IPS DF 19.7 (cell line): ENCODE data around the gene LRRC15.

Experiments used
- DNase-seq: peaks from one replicate; pipeline ENCODE4 v3.0.0-alpha.2; 2013; ENCODE audit warnings: low read depth, low spot score

LRRC15 gene

DNA sequence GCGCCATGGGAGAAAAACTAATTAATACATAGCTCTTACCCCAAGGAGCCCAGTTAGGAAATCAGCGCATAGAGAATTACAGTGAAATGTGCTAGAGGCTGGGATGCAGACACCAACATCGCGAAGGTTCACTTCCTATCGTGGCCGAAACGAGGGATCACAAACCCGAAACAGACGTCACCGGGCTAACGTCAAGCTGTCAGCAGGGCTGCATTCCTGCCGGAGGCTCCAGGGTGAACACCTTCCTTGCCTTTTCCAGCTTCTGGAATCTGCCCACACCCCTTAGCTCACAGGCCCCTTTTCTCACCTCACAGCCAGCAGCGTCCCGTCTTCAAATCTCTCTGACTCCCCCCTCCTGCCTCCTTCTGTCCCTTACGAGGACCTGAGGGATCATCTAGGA is 16.5 kb upstream of the LRRC15 start:
- no peak for DNase-seq

DNA sequence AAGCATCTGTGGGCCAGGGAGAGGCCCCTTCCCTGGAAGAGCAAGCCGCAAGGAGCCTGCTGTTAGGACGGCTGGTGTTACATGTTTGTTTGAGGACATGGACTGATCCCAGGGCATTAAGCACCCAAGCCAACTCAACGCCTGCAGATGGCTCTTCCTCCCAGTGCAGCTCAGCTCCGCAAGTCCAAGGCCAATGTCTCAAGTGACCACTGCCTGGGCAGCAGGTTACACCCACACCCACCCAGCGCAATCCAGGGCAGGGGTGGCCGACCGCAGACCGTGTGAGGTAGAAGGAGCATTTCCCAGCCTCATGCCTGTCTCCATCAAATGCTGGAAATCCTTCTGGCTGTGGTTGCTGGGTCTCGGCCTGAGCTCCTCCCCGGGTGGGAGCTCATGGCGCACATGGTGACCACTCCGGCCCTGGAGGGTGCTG is 15.0 kb upstream of the LRRC15 start:
- no peak for DNase-seq

DNA sequence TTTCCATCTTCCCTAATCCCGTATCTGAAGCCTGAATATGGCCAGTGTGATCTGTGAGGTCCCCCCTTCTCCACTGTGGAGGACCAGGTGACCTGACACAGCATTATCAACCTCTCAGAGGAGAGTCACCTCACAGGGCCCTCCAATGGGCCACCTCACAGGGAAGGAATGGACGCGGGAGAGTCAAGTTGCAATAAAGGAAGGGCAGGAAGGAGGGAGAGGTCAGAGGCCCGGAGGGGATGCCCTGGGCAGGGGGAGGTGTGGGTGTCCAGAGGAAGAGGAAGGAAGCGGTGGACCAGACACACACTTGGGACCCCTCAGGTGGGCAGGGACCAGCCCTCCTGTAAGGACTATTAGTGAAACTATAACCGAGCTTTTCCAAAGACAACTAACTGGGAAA is 14.6 kb upstream of the LRRC15 start:
- DNase-seq, result no peak

DNA sequence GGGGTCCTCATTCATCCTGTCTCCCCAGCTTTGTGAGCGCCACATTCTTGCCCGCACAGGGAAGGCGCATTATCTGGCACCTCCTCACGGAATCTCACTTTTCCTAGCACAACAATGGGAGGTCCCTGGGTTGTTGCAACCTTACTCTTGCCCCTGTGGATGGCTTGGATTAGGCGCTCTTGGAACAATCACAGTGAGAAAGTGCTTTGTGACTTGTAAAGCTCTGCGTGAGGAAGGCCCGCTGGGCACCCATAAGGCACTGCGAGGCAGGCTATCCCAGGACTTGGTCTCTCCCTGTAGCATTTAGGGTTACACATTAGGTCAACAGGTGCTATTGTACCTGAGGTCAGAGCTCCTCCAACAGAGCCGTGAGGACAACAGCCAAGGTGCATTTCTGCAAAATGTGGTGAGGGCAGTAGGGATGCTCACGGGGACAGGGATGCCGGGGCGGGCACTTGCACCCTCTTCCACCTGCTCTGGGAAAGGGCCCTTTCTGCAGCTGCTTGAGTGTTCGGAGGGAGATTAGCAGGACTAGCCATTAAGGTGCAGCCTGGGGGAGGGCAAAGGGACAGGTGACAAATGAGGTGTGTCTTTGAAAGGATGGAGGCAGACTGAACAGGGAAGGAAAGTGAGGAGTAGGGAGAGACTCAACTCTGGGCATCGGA is 13.9 kb upstream of the LRRC15 start:
- no peak for DNase-seq

DNA sequence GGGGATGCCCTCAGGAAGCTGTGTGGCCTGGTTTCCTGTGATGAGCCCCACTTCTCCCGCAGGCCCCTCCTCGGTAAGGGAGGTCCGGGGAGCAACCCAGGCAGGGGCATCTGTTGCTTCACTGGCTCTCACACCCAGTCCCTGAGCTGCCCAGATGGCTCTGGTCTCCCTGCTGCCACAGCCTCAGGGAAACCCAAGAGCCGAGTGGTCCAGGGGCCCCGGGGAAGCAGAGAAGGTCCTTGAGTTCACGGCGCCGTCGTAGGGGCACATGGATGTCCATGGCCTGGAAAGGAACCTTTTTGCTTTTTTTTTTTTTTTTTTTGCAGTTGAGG is 13.3 kb upstream of the LRRC15 start:
- no peak for DNase-seq

DNA sequence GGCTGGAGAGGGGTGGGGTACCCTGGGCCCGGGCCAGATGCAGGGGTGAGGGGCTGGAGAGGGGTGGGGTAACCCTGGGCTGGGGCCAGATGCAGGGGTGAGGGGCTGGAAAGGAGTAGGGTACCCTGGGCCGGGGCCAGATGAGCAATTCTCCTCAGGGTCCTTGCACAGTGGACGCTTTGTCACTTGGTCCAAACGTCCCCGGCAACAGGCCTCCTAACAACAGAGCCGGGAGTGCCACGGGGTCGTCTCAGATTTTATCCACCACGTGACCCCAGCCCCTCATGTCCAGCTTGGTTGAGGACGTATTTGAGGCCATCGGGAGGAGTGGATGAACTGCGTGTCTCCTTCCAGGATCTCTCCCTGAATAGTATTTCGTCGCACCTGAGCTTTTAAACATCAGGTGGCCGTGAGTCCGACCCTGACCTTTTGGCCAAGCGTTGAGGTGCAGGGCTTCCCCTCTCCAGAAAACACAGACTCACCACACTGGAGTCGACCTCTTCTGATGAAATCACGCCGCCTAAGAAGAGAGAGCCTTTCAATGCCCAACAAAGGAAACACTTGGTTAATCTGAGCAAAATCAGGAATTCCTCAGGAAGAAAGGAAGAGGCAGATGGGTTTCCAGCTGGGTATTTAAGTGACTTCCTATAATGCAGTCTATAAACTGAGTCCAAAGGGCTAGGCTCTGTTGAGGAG is 12.8 kb upstream of the LRRC15 start:
- no peak for DNase-seq

DNA sequence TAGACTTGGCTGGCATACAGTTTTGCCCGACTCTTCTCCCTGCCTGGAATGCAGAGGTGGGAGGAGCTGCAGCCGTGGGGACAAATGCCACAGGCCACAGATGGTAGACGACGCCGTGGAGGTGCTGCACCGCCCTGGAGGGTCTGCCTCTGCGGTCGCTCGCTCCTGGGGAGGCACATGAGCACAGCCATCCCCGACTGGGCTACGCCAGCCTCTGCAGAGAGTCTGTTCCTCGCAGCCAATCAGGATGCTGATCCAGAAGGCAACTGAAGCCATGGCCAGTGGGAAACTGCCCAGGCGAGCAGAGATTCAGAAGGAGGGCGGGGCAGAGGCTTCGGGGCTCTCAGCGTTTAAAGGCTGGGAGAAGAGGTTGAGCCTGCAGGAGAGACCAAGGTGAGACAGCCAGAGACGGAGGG is 11.9 kb upstream of the LRRC15 start:
- no peak for DNase-seq

DNA sequence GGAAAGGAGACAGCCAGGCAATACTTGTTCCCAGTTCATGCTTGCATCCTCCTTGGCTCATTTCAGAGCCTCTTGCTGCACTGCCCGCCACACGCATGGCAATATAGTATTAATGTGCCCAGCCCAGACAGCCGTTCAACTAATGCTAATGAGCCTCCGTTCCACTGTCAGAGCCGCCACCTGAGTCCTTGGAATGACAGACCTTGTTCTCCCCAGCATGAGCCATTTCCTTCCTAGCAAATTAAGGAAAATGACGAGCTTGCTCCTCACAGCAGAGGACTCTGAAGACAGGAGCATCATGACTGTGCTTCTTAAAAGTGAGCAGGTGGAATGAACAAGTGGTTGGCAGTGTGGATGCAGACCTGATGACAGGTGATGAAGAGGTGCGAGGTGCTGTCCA is 10.8 kb upstream of the LRRC15 start:
- no peak for DNase-seq

DNA sequence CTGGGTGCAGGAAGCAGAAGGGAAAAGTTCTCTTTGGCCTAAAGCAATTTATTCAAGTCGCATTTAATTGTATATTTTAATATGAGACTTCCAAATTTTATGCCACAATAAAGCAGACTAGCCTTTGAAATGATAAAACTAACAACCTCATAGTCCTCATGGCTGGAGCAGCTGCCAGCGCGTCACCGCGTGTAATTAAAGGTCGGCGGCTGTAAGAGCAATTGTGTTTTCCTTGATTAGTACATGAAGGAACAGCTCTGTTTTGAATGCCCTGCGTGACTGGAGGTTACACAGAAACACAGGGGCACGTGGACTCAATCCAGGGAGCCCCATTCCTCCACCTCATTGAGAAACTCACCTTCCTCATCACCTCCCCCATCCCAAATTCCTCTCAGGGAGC is 10.1 kb upstream of the LRRC15 start:
- DNase-seq, result no peak

DNA sequence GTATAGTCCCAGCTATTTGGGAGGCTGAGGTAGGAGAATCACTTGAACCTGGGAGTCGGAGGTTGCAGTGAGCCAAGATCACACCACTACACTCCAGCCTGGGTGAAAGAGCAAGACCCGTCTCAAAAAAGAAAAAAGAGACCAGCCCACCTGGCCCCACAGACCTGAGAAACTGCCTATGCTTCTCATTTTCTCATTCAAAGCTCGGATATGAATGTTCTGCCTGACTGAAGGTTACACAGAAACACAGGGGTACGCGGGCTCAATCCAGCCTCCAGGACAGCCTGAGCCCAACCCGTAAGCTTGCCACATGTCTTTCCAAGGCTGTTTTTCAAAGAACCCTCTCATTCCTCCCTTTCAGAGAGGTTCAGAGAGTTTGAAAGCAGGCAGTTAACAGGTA is 9.7 kb upstream of the LRRC15 start:
- no peak for DNase-seq

DNA sequence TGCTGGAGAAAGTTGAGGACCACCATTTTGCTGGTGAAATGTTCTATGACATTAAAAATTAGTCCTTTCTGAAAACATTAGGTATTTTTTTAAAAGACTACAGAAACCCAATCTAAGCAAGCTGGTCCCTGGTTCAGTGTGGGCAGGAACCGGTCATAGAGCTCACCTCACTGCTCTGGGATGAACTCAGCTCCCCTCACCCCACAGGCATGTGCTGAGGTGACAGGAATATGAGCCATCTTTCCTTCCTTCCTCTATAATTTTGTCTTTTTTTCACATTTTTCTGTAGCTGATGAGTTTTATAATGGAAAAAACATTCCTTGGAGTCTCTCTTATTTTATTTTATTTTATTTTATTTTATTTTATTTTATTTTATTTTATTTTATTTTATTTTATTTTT is 8.2 kb upstream of the LRRC15 start:
- DNase-seq, result no peak

DNA sequence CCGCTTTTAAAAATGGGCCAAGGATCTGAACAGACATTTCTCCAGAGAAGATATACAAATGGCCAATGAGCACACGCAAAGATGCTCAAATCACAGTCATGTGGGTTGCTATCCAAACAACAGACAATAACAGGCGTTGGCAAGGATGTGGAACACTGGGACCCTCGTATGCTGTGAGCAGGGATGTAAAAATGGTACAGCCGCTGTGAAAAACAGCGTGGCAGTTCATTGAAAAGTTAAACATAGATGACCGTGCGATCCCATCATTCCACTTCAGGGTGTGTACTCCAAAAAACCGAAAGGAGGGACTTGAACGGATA is 6.7 kb upstream of the LRRC15 start:
- no peak for DNase-seq

DNA sequence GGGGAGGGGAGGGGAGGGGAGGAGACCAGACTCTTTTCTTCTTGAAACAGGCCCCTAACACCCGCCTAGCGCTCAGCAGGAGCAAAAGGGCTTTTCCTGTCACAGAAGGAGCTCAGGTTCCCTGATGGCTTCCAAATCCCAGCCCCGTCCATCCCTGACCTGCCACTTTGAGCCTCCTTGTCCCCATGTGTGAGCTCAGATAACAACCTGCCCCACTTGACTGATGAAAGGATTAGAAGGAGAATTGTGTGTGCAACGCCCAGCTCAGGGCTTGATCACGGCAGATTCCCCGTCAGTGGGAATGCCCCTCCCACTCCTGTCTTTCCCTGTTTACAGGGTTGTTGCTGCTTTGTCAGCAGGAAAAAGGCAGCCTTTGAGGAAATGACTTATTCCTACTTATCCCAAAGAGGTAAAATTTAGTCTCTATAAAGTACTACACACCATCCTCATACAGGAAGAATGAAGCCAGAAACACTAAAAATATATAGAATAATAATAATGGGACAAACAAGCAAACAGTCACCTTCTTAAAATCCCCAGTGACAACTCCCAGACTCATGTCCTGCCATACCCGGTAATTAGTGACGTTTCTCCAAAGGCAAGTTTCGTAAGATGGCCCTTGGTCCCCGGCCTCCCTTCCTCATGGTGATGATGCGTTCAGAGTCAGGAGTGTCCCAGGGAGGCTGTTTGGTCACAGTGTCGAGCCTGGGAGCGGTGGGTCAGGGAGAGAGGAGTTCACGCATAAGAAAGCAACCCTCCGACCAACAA is 6.1 kb upstream of the LRRC15 start:
- no peak for DNase-seq

DNA sequence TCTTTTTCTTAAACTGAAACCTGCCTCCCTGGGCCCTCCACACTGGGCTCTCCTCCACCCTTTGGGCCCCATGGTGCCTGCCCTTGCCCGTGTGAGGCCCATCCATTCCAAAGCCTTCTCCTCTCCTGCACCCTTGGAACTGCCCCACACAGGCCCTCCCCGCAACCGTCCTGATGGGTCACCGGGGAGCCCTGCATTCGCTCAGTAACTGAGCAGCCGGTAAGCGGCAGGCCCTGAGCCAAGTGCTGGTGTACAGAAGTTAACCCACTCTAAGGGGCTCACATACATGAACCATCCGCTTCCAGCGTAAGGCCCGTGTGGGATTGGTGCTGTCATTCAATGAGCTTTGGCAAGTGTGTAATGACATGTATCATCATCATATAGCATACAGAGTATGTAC is 5.4 kb upstream of the LRRC15 start:
- DNase-seq, result no peak

DNA sequence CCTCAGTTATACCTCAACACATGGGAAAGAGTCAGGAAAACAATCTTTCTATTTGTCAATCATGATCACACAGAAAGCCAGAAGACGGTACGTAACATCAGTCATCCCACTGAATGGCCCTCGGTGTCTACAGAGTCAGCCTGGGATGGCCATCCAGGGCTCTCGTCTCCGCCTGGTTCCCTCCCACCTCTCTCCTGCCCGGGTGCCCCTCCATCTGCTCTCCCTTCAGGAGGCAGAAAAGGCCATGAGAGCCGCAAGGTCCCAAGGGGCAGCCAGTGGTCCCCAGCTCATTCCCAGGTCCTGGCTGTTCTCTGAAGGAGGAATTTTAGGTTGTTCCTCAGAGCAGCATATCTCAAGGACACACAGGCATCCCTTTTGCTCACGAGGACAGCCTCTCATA is 4.4 kb upstream of the LRRC15 start:
- DNase-seq, result no peak

DNA sequence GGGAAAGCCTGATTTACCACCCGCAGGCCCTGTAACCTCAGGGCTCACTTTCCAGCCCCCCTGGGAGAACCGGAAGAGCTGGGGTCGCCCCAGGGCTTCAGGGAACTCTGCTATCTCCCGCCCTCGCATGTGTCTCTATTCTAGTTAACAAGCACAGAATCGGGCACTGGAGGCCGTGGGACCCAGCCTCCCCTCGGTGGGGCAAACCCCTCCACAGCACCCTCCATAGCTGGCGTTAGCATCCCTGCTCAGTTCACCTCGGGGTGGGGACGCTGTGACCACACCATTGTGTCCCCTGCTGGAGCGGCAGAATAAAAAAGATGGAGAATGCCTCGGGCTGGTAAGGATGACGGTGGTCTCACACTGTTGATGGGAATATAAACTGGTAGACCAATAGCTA is 3.5 kb upstream of the LRRC15 start:
- DNase-seq, result no peak

DNA sequence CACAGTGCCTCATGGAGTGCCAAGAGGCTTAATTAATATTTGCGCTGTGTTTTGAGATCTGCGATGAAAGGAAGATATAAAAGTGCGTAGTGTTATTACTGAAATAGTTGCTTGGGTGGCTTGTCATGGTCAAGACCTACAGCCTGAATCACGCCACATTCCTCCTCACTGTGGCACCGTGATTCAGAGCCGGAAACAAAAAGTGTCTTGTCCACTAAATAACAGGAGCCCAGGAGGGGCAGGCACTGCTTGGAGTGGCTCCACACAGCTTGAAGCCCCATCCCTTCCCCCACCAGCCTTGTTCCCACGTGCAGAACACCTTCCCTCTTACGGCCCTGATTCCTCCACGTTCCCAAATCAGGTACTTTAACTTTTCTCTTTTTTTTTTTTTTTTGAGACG is 1.2 kb upstream of the LRRC15 start:
- DNase-seq, result no peak

DNA sequence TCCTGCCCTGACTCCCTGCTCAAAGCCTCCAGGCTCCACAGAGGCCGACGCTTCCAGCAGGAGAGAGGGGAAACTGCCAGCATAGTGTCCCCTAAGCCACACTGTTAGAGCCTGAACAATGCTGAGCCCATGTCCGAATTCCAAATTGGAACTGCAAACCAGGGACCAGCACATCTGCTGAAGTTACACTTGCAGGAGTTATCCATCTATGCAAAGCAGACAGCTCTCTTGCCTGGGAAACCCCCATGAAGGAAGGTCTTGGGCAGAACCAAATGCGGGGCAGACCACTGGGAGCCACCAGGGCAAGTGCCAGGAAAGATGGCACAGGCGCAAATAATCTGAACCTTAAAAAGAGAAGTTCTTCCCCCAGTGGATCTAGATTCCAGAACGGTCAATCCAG is 625 bp downstream of the LRRC15 start:
- no peak for DNase-seq

DNA sequence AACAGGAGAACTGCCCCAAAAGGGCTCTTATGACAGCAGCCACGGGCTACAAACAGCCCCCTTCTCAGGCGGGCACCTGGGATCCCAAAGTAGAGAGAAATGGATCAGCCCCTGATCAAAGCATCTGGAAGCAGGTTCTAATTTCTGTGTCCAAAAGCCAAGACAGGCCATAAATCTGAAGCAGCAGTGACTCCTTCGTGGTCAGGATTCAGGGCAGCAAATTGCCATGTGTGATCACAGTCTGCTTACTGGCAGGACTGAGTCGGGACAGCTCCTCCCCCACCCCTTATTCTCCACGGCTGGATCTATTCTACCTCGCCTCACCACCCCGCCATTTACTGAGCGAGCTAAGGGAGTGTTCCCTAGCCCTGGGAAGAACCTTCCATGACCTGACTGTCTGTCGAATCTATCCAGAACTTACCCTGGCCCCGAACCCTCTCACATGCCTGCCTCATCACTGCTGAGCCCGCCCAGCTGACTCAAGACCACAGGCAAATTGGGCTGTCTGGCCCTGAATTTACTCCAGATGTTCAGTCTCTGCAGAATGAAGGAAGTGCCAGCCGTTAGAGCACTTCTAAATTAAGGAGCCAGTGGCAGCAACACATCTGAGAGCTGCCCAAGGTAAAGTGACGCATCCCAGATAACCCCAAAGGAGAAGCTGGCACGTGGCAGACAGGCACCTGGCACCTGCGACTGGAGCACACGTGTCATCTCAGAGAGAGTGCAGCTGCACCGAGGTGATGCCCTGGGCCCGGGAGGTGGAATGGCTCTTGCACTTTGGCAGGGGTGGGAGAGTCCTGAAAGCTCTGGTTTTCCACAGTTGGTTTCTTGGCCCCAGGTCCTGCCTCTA is 1.3 kb downstream of the LRRC15 start:
- no peak for DNase-seq

DNA sequence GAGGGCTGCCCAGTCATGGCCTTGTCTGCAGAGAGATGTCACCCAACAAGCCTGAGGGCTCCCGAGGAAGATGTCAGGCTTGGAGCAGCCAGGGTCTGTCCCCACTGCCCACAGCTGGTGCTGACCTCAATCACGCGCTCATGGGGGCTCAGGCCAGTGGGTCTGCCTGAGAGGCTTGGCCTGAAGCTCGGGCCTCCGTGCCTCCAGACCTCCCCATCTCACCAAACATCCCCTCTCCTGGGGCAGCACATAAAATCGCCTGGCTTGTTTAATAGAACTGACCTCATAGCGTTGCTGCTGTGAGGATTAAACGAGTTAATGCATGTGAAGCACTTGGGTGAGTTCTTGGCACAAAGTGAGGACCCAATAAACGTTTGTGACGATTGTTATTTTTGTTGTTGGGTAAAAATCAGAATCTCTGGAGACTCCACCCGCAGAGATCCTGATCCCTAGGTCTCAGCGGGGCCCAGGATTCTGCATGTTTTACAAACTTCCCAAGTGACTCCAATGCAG is 3.5 kb downstream of the LRRC15 start:
- DNase-seq, result no peak

DNA sequence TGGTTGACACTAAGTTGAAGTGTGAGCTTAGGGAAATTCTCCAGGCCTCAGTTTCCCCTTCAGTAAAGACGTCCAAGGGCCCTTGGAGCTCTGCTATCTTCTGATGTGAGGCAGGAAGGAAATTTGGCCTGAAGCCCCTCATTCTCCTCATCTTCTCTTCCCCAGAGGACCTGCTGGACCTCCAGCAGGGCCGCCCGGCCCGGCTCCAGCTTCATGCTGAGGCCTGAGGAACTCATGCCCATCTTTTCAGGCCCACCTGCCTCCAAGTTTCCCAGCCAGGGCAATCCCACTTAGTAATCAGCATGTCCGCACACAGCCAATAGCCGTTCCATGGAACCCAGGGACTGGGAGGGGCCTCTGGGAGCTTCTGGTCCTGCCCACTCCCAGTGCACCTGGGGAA is 4.0 kb downstream of the LRRC15 start:
- DNase-seq, result no peak
